A549 (cell line): ENCODE measurements around the gene PLXDC1. TPM values are rescaled to one million over a fixed set of nuclear protein-coding genes. Genes with fewer than 3 reads are reported as not detected.
"Not testable (repeated sequence)": the region's sequence is repeated elsewhere in the genome, so short reads cannot be mapped to it uniquely, and the experiment has no call there.

Source experiments
- ATAC-seq, 2 experiments: fragments of 200-7000 bp in 1 of 2; fragments of >200 bp in 1 of 2; cut with Nextera tagmentation in 1 of 2; cut with Tn5 transposase in 1 of 2; 3 replicates each; pipeline versions ENCODE4 v1.8.0 to v1.9.1; 2018 to 2020; ENCODE audit warnings: mild to moderate bottlenecking in 1 of 2, moderate library complexity in 1 of 2
- CTCF ChIA-PET: fragments of 300-600 bp; sonication (Branson Sonifier 250); formaldehyde crosslinking; extraction: SDS; loops from one replicate; lab custom pipeline; 2021; ENCODE audit warnings: antibody characterized with exemption, inconsistent platforms; lab: Yijun Ruan, JAX
- POLR2A ChIA-PET: fragments of 350-600 bp; formaldehyde crosslinking; extraction: SDS; loops from one replicate; lab custom pipeline; 2021; ENCODE audit warnings: antibody characterized with exemption, inconsistent platforms; lab: Yijun Ruan, JAX
- DNase-seq, 2 experiments: peaks; one replicate each; pipeline versions ENCODE4 v3.0.0 to v3.0.0-alpha.2; 2011 to 2016; ENCODE audit warnings: low read depth in 1 of 2, low spot score in 1 of 2
- FAIRE-seq: peaks from 2 replicates; lab custom pipeline; 2011; peaks lifted over from hg19 to GRCh38; lab: Jason Lieb, UNC
- H3K27ac ChIP-seq, 2 experiments: fragments of >200 bp; sonication (Bioruptor Twin); formaldehyde crosslinking; 3 replicates each; pipeline ENCODE4 v1.5.1; 2016 to 2017
- H3K4me1 ChIP-seq: fragments of >200 bp; sonication (Bioruptor Twin); formaldehyde crosslinking; 3 replicates; pipeline ENCODE4 v1.6.1; 2016
- H3K4me2 ChIP-seq: fragments of >200 bp; sonication (Bioruptor Twin); formaldehyde crosslinking; 3 replicates; pipeline ENCODE4 v1.6.1; 2016
- H3K4me3 ChIP-seq: fragments of >200 bp; sonication (Bioruptor Twin); formaldehyde crosslinking; 3 replicates; pipeline ENCODE4 v1.5.1; 2016
- H3K9me3 ChIP-seq: fragments of >200 bp; sonication (Bioruptor Twin); formaldehyde crosslinking; 3 replicates; pipeline ENCODE4 v1.6.1; 2016
- BHLHE40 ChIP-seq: IDR thresholded peaks from 2 replicates; pipeline ENCODE4 v1.6.1; 2012; ENCODE audit warnings: low read depth, low read length, inconsistent platforms
- CHD4 ChIP-seq: fragments of 200-600 bp; sonication (generic); IDR thresholded peaks from 2 replicates; pipeline ENCODE4 v1.6.1; 2016; ENCODE audit warnings: antibody characterized with exemption, mild to moderate bottlenecking, borderline replicate concordance
- EHMT2 ChIP-seq: fragments of 200-600 bp; sonication (generic); IDR thresholded peaks from 2 replicates; pipeline ENCODE4 v1.6.1; 2016; ENCODE audit warnings: antibody characterized with exemption, low read depth, mild to moderate bottlenecking, moderate library complexity
- FOSB ChIP-seq: fragments of 250-450 bp; sonication (Bioruptor Pico); IDR thresholded peaks from 2 replicates; pipeline ENCODE4 v1.5.0; 2020; ENCODE audit warnings: mild to moderate bottlenecking, moderate library complexity
- FOSL2 ChIP-seq, 2 experiments: fragments of 450-650 bp in 1 of 2; fragments of >200 bp in 1 of 2; sonication (Bioruptor Twin) in 1 of 2; formaldehyde crosslinking; IDR thresholded peaks; 2 replicates each; pipeline versions ENCODE4 v1.5.0 to v1.6.1; 2016 to 2020; ENCODE audit warnings: mild to moderate bottlenecking in 1 of 2, moderate library complexity in 1 of 2
- FOXS1 ChIP-seq: fragments of 250-450 bp; sonication (Bioruptor Pico); IDR thresholded peaks from 2 replicates; pipeline ENCODE4 v1.5.0; 2020; ENCODE audit warnings: mild to moderate bottlenecking, moderate library complexity
- KDM1A ChIP-seq: fragments of 200-600 bp; sonication (generic); IDR thresholded peaks from 2 replicates; pipeline ENCODE4 v1.6.1; 2016; ENCODE audit warnings: low read depth, mild to moderate bottlenecking
- KDM5A ChIP-seq: fragments of 200-600 bp; sonication (generic); IDR thresholded peaks from 2 replicates; pipeline ENCODE4 v1.6.1; 2016; ENCODE audit warnings: antibody characterized with exemption, mild to moderate bottlenecking
- MAFK ChIP-seq: fragments of 450-650 bp; IDR thresholded peaks from 2 replicates; pipeline ENCODE4 v1.6.1; 2014; ENCODE audit not compliant: partially characterized antibody
- NFE2L2 ChIP-seq: fragments of 150-350 bp; conservative IDR thresholded peaks from 2 replicates; pipeline ENCODE4 v1.6.1; 2014; ENCODE audit warnings: low read length
- POLR2A ChIP-seq: IDR thresholded peaks from 2 replicates; pipeline ENCODE4 v1.6.1; 2012; ENCODE audit warnings: mild to moderate bottlenecking, low read length
- POLR2AphosphoS2 ChIP-seq: conservative IDR thresholded peaks from 2 replicates; pipeline ENCODE4 v1.6.1; 2012; ENCODE audit warnings: low read length, improper control_type of control experiment, inconsistent platforms
- RAD21 ChIP-seq, 2 experiments: fragments of >200 bp in 1 of 2; sonication (Bioruptor Twin) in 1 of 2; formaldehyde crosslinking in 1 of 2; IDR thresholded peaks in 1 of 2; conservative IDR thresholded peaks in 1 of 2; 2 replicates in 1 of 2; 3 replicates in 1 of 2; pipeline ENCODE4 v1.6.1; 2012 to 2018; ENCODE audit warnings: inconsistent platforms in 1 of 2
- RCOR1 ChIP-seq: fragments of 150-350 bp; IDR thresholded peaks from 2 replicates; pipeline ENCODE4 v1.6.1; 2014; ENCODE audit warnings: antibody characterized with exemption, low read length, low read depth
- RNF2 ChIP-seq: fragments of 200-600 bp; sonication (generic); IDR thresholded peaks from 2 replicates; pipeline ENCODE4 v1.6.1; 2016; ENCODE audit warnings: low read depth, mild to moderate bottlenecking, antibody characterized with exemption, moderate library complexity, borderline replicate concordance
- TP53 ChIP-seq: fragments of 250-450 bp; sonication (Bioruptor Pico); IDR thresholded peaks from 2 replicates; pipeline ENCODE4 v1.5.0; 2021; ENCODE audit warnings: mild to moderate bottlenecking, moderate library complexity
- ZC3H11A ChIP-seq: fragments of 450-650 bp; IDR thresholded peaks from 2 replicates; pipeline ENCODE4 v1.6.1; 2014; ENCODE audit warnings: antibody characterized with exemption, mild to moderate bottlenecking
- ZFP36 ChIP-seq: fragments of 450-650 bp; IDR thresholded peaks from 2 replicates; pipeline ENCODE4 v1.6.1; 2014; ENCODE audit warnings: borderline replicate concordance; ENCODE audit not compliant: partially characterized antibody
- WGBS: methylation state at CpG from one replicate; pipeline ENCODE4 v1.1.6; 2017; ENCODE audit errors: missing lambda C conversion rate; 5-methylcytosine and 5-hydroxymethylcytosine counted together
- polyA plus RNA-seq, 4 experiments: library from polyadenylated mRNA; depleted of rRNA in 3 of 4; stranded (reverse); fragments of >200 nt; fragmentation: RNase III in 1 of 4; extraction: RNeasy Plus Mini Kit Qiagen cat#74134 plus additional on column Dnase treatment in 1 of 4; gene quantifications; 2 replicates in 3 of 4; 3 replicates in 1 of 4; pipeline ENCODE4 v1.2.3, GENCODE V29; 2011 to 2017
- TF ChIP-seq, protein P1 (sequence below): fragments of 250-450 bp; sonication (Bioruptor Pico); IDR thresholded peaks from 2 replicates; pipeline ENCODE4 v1.5.0; 2021; ENCODE audit warnings: mild to moderate bottlenecking, moderate library complexity, borderline replicate concordance
- TF ChIP-seq, protein P2 (sequence below): fragments of >200 bp; sonication (Bioruptor Twin); formaldehyde crosslinking; IDR thresholded peaks from 3 replicates; pipeline ENCODE4 v1.5.1; 2016
- TF ChIP-seq, protein P3 (sequence below): fragments of >200 bp; sonication (Bioruptor Twin); formaldehyde crosslinking; IDR thresholded peaks from 3 replicates; pipeline ENCODE4 v1.6.1; 2016

PLXDC1 gene
- polyA plus RNA-seq, 2 of the 4 experiments (the other 2 are of a cell fraction) = 0.31 to 0.36 TPM

DNA sequence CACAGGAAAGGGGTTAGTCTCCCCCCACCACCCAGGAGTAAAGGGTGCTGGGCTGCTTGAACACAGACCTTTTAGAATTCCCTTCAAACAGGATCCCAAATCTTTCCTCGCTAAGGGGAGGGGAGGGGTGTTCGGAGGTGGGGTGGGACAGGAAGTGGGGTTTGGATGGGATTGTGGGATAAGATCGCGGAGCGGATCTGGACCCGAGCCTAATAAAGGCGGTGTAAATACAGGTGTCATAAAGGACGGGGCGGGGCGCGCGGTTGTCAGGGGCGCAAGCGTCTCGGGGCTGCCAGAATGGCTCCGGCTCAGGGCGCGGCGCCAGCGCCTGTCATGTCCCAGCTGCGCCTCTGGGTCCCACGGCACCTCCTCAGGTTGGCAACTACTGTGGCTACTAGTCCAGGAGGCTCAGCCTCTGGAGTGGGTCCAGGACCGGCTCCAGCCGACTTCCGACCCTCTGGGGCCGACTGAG is 124.4 kb downstream of the PLXDC1 start:
- peak overlapping the region; percentile 42 for H3K4me3 ChIP-seq
- DNase-seq (peak in 1 of 2 experiments; percentile 40), FAIRE-seq (no peak), ATAC-seq (peak; percentile 69 to 79; a peak in 5 of 6 replicates)
- no peaks in the 10 kb centered on the region for H3K9me3 ChIP-seq
- peak overlapping the region; percentile 75 for H3K4me2 ChIP-seq
- peak overlapping the region in 1 of 2 experiments; percentile 52; a peak in 3 of 6 replicates for H3K27ac ChIP-seq
- 38% methylated on average over 26 of the region's 26 CpGs for WGBS
- ChIA-PET CTCF (interaction anchor here (0.6 to 1.8 kb wide), 2 partner anchors 84 to 139 kb away, joined by 3 to 4 read pairs; partner anchors contain the start of gene ARL5C), POLR2A (no interaction called here)
- no peak for TF ChIP-seq FOSL2 (IDR thresholded peaks at IDR 0.05)
- no peak for TF ChIP-seq FOSL2 (CRISPR knock-in tag; IDR thresholded peaks at IDR 0.05)
- no peak for TF ChIP-seq RAD21 (conservative IDR thresholded peaks at IDR 0.05 in 1 of 2, IDR thresholded peaks at IDR 0.05 in 1 of 2)
- TF ChIP-seq TP53 (CRISPR knock-in tag) = no peak
- no peak for TF ChIP-seq FOSB (CRISPR knock-in tag)
- TF ChIP-seq, protein P1, sequence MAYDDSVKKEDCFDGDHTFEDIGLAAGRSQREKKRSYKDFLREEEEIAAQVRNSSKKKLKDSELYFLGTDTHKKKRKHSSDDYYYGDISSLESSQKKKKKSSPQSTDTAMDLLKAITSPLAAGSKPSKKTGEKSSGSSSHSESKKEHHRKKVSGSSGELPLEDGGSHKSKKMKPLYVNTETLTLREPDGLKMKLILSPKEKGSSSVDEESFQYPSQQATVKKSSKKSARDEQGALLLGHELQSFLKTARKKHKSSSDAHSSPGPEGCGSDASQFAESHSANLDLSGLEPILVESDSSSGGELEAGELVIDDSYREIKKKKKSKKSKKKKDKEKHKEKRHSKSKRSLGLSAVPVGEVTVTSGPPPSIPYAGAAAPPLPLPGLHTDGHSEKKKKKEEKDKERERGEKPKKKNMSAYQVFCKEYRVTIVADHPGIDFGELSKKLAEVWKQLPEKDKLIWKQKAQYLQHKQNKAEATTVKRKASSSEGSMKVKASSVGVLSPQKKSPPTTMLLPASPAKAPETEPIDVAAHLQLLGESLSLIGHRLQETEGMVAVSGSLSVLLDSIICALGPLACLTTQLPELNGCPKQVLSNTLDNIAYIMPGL (CRISPR knock-in tag) = no peak
- no peak for TF ChIP-seq EHMT2
- no peak for TF ChIP-seq ZC3H11A
- no peak for TF ChIP-seq MAFK
- TF ChIP-seq, protein P2, sequence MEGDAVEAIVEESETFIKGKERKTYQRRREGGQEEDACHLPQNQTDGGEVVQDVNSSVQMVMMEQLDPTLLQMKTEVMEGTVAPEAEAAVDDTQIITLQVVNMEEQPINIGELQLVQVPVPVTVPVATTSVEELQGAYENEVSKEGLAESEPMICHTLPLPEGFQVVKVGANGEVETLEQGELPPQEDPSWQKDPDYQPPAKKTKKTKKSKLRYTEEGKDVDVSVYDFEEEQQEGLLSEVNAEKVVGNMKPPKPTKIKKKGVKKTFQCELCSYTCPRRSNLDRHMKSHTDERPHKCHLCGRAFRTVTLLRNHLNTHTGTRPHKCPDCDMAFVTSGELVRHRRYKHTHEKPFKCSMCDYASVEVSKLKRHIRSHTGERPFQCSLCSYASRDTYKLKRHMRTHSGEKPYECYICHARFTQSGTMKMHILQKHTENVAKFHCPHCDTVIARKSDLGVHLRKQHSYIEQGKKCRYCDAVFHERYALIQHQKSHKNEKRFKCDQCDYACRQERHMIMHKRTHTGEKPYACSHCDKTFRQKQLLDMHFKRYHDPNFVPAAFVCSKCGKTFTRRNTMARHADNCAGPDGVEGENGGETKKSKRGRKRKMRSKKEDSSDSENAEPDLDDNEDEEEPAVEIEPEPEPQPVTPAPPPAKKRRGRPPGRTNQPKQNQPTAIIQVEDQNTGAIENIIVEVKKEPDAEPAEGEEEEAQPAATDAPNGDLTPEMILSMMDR = no peak
- no peak for TF ChIP-seq KDM5A
- TF ChIP-seq, protein P3, sequence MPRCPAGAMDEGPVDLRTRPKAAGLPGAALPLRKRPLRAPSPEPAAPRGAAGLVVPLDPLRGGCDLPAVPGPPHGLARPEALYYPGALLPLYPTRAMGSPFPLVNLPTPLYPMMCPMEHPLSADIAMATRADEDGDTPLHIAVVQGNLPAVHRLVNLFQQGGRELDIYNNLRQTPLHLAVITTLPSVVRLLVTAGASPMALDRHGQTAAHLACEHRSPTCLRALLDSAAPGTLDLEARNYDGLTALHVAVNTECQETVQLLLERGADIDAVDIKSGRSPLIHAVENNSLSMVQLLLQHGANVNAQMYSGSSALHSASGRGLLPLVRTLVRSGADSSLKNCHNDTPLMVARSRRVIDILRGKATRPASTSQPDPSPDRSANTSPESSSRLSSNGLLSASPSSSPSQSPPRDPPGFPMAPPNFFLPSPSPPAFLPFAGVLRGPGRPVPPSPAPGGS = no peak
- no peak for TF ChIP-seq RNF2
- TF ChIP-seq KDM1A = no peak
- no peak for TF ChIP-seq FOXS1
- TF ChIP-seq POLR2AphosphoS2 = no peak
- no peak for TF ChIP-seq CHD4
- no peak for TF ChIP-seq POLR2A
- TF ChIP-seq RCOR1 = no peak
- TF ChIP-seq ZFP36 = no peak
- H3K4me1 ChIP-seq = no peaks in the 10 kb centered on the region

DNA sequence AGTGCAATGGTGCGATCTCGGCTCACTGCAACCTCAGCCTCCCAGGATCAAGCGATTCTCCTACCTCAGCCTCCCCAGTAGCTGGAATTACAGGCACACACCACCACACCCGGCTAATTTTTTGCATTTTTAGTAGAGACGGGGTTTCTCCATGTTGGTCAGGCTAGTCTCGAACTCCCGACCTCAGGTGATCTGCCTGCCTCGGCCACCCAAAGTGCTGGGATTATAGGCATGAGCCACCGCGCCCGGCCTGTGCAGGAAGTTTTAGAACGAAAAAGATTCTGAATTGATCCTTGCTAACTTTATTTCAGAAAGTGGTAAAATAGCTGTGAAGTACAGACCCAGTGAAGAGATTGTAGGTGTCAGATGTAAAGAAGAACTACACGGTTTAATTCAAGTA is 125.1 kb downstream of the PLXDC1 start:
- DNase-seq, ATAC-seq, CTCF ChIA-PET, H3K9me3 ChIP-seq, H3K4me2 ChIP-seq, POLR2A ChIA-PET, H3K27ac ChIP-seq, H3K4me1 ChIP-seq, FAIRE-seq, H3K4me3 ChIP-seq: not testable (repeated sequence)
- 81% methylated on average over 13 of the region's 13 CpGs for WGBS

DNA sequence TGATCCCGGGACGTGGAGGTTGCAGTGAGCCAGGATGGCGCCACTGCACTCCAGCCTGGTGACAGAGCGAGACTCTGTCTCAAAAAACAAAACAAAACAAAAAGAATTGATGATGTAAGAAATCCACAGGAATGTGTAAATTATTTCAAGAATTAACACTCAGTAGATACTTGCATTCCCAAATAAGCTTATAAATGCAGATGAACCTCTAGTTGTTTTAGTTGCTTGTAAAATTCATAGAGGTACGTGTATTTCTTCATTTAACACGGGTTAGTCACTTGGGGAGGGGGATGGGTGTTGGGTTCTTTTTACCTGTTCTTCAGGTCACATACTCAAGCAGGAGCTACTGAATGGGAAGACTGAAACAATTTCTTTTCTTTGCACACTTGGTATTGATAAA is 128.5 kb downstream of the PLXDC1 start:
- TF ChIP-seq NFE2L2 (no peak), BHLHE40 (no peak), RAD21 (conservative IDR thresholded peaks at IDR 0.05 in 1 of 2, IDR thresholded peaks at IDR 0.05 in 1 of 2) (no peak), POLR2A (no peak)
- TF ChIP-seq, protein P2 = no peak
- TF ChIP-seq, protein P3 = no peak
- ChIA-PET CTCF (interaction anchor here (1.5 kb wide), 1 partner anchor 40 kb away, joined by 5 read pairs; no protein-coding TSS in a partner anchor), POLR2A (no interaction called here)
- DNase-seq (no peak), FAIRE-seq (no peak), ATAC-seq (no peak)
- 65% methylated on average over 6 of the region's 6 CpGs for WGBS
- no peaks in the 10 kb centered on the region for H3K9me3 ChIP-seq
- no peak overlapping the region for H3K27ac ChIP-seq
- H3K4me3 ChIP-seq = no peak overlapping the region
- H3K4me1 ChIP-seq = peaks cover 7% of the 10 kb centered on the region; the same call in 1 of the 3 replicates
- no peak overlapping the region for H3K4me2 ChIP-seq

DNA sequence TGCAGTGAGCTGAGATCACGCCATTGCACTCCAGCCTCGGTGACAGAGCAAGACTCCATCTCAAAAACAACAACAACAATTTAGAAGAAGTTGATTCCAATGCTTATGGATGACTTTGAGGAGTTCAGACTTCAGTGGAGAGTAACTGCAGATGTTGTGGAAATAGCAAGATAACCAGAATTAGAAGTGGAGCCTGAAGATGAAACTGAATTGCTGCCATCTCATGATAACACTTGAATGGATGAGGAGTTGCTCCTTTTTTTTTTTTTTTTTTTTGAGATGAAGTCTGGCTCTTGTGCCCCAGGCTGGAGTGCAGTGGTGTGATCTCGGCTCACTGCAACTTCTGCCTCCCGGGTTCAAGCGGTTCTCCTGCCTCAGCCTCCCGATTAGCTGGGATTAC is 131.4 kb downstream of the PLXDC1 start:
- ATAC-seq, H3K4me2 ChIP-seq, H3K4me3 ChIP-seq, H3K4me1 ChIP-seq, POLR2A ChIA-PET, DNase-seq, FAIRE-seq, H3K27ac ChIP-seq, H3K9me3 ChIP-seq: not testable (repeated sequence)
- 76% methylated on average over 6 of the region's 6 CpGs for whole genome bisulfite sequencing
- CTCF ChIA-PET = interaction anchor here (1.1 to 2.7 kb wide), 3 partner anchors 9 to 46 kb away, joined by 4 to 8 read pairs (median 4); no protein-coding TSS in a partner anchor
